ENCODE measurements around the gene BMP3.

BMP3 gene

GRCh38 chr4:81085291-81085690 is 54.8 kb downstream of the BMP3 start:
- H3K27ac Mint-ChIP-seq = no peak overlapping the region
- H3K27me3 Mint-ChIP-seq (ENCODE audit: low read depth, poor library complexity) = no peaks in the 10 kb centered on the region
- H3K36me3 Mint-ChIP-seq (ENCODE audit: low read depth) = peaks cover 16% of the 10 kb centered on the region
- H3K4me3 Mint-ChIP-seq = no peak overlapping the region
- H3K9me3 Mint-ChIP-seq = peaks cover 32% of the 10 kb centered on the region
- H3K4me1 Mint-ChIP-seq = peaks cover 14% of the 10 kb centered on the region
- TF ChIP-seq CTCF (IDR thresholded peaks at IDR 0.05) = no peak
- DNase-seq = no peak

- Mint-ChIP-seq H3K27ac (no peak overlapping the region), H3K9me3 (peaks cover 25% of the 10 kb centered on the region), H3K36me3 (ENCODE audit: low read depth) (peaks cover 10% of the 10 kb centered on the region), H3K4me3 (no peak overlapping the region), H3K4me1 (peaks cover 14% of the 10 kb centered on the region), H3K27me3 (ENCODE audit: low read depth, poor library complexity) (no peaks in the 10 kb centered on the region)
- TF ChIP-seq CTCF (IDR thresholded peaks at IDR 0.05) = no peak
- DNase-seq = no peak
Measured at GRCh38 chr4:81085979-81086378, 55.5 kb downstream of the BMP3 start.

- no peak for TF ChIP-seq CTCF (IDR thresholded peaks at IDR 0.05)
- Mint-ChIP-seq H3K27me3 (ENCODE audit: low read depth, poor library complexity) (no peaks in the 10 kb centered on the region), H3K9me3 (peaks cover 4% of the 10 kb centered on the region), H3K36me3 (ENCODE audit: low read depth) (no peaks in the 10 kb centered on the region), H3K4me3 (no peak overlapping the region), H3K27ac (no peak overlapping the region), H3K4me1 (no peaks in the 10 kb centered on the region)
- DNase-seq = no peak
Measured at GRCh38 chr4:81093720-81094401, 63.4 kb downstream of the BMP3 start.

GRCh38 chr4:81095389-81095788 is 64.9 kb downstream of the BMP3 start:
- Mint-ChIP-seq H3K27me3 (ENCODE audit: low read depth, poor library complexity) (no peaks in the 10 kb centered on the region), H3K27ac (no peak overlapping the region), H3K9me3 (peaks cover 4% of the 10 kb centered on the region), H3K36me3 (ENCODE audit: low read depth) (no peaks in the 10 kb centered on the region), H3K4me1 (no peaks in the 10 kb centered on the region), H3K4me3 (no peak overlapping the region)
- DNase-seq = no peak
- TF ChIP-seq CTCF (IDR thresholded peaks at IDR 0.05) = no peak

- Mint-ChIP-seq H3K9me3 (peaks cover 4% of the 10 kb centered on the region), H3K4me1 (no peaks in the 10 kb centered on the region), H3K4me3 (no peak overlapping the region), H3K27ac (no peak overlapping the region), H3K27me3 (ENCODE audit: low read depth, poor library complexity) (no peaks in the 10 kb centered on the region), H3K36me3 (ENCODE audit: low read depth) (no peaks in the 10 kb centered on the region)
- no peak for DNase-seq
- TF ChIP-seq CTCF (IDR thresholded peaks at IDR 0.05) = no peak
Measured at GRCh38 chr4:81096566-81096965, 66.1 kb downstream of the BMP3 start.

- no peak overlapping the region for H3K27ac Mint-ChIP-seq
- H3K9me3 Mint-ChIP-seq = peaks cover 4% of the 10 kb centered on the region
- no peak for DNase-seq
- H3K4me3 Mint-ChIP-seq = no peak overlapping the region
- H3K4me1 Mint-ChIP-seq = peaks cover 12% of the 10 kb centered on the region
- peaks cover under 1% of the 10 kb centered on the region for H3K36me3 Mint-ChIP-seq (ENCODE audit: low read depth)
- no peak for TF ChIP-seq CTCF (IDR thresholded peaks at IDR 0.05)
- peaks cover 5% of the 10 kb centered on the region for H3K27me3 Mint-ChIP-seq (ENCODE audit: low read depth, poor library complexity)
Measured at GRCh38 chr4:81102107-81102506, 71.6 kb downstream of the BMP3 start.

Measured in nephron progenitor cell (in vitro differentiated cells).